ENCODE data around the gene CDH23. TPM values are rescaled to one million over a fixed set of nuclear protein-coding genes. Genes with fewer than 3 reads are reported as not detected.

Gene CDH23
- polyA plus RNA-seq, 1 experiment = 0.01 TPM

- H3K4me3 ChIP-seq (ENCODE audit: low read depth, low read length) = no peak overlapping the region
- no peak overlapping the region for H3K27ac ChIP-seq (ENCODE audit: low read depth, low read length)
- POLR2A ChIA-PET = interaction anchor here (0.6 kb wide), 1 partner anchor 277 kb away, joined by 4 read pairs; no protein-coding TSS in a partner anchor
- peaks cover 14% of the 10 kb centered on the region for H3K27me3 ChIP-seq (ENCODE audit: control insufficient read depth, insufficient read depth, low read length)
- DNase-seq (ENCODE audit: low read depth, low spot score) = no peak
- CTCF ChIA-PET = no interaction called here
- TF ChIP-seq, protein P1, sequence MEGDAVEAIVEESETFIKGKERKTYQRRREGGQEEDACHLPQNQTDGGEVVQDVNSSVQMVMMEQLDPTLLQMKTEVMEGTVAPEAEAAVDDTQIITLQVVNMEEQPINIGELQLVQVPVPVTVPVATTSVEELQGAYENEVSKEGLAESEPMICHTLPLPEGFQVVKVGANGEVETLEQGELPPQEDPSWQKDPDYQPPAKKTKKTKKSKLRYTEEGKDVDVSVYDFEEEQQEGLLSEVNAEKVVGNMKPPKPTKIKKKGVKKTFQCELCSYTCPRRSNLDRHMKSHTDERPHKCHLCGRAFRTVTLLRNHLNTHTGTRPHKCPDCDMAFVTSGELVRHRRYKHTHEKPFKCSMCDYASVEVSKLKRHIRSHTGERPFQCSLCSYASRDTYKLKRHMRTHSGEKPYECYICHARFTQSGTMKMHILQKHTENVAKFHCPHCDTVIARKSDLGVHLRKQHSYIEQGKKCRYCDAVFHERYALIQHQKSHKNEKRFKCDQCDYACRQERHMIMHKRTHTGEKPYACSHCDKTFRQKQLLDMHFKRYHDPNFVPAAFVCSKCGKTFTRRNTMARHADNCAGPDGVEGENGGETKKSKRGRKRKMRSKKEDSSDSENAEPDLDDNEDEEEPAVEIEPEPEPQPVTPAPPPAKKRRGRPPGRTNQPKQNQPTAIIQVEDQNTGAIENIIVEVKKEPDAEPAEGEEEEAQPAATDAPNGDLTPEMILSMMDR (IDR thresholded peaks at IDR 0.05; ENCODE audit: low read depth, low read length) = no peak
- H3K9me3 ChIP-seq (ENCODE audit: control insufficient read depth, insufficient read depth, low read length) = no peaks in the 10 kb centered on the region
Measured at GRCh38 chr10:71451754-71452153, 55.0 kb downstream of the CDH23 start.

- ChIA-PET POLR2A (no interaction called here), CTCF (no interaction called here)
- Histone ChIP-seq H3K27ac (ENCODE audit: low read depth, low read length) (no peak overlapping the region), H3K4me3 (ENCODE audit: low read depth, low read length) (no peak overlapping the region), H3K27me3 (ENCODE audit: control insufficient read depth, insufficient read depth, low read length) (peaks cover 14% of the 10 kb centered on the region), H3K9me3 (ENCODE audit: control insufficient read depth, insufficient read depth, low read length) (no peaks in the 10 kb centered on the region)
- DNase-seq (ENCODE audit: low read depth, low spot score) = no peak
- TF ChIP-seq, protein P1 (IDR thresholded peaks at IDR 0.05; ENCODE audit: low read depth, low read length) = no peak
Measured at GRCh38 chr10:71453186-71453585, 56.5 kb downstream of the CDH23 start.

DNA sequence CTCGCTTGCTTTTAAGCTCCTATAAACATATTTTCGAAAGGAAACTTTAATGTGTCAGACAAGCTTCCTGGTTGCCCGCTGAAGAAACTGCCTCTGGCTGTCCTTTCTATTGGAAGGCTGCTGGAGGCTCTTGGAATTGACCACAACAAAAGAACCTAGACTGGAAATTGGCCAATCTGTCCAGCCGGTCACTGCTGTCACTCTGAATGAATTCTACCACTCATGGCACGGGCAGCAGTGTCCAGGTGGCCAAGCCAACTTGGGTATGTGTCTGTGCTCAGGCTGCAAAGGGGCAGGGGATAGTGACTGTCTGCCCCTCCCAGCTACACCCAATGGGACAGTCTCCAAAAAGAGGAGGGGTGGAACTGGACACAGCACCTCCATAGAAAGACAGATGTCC is 57.6 kb downstream of the CDH23 start:
- Histone ChIP-seq H3K4me3 (ENCODE audit: low read depth, low read length) (no peak overlapping the region), H3K27me3 (ENCODE audit: control insufficient read depth, insufficient read depth, low read length) (peaks cover 13% of the 10 kb centered on the region), H3K27ac (ENCODE audit: low read depth, low read length) (no peak overlapping the region), H3K9me3 (ENCODE audit: control insufficient read depth, insufficient read depth, low read length) (no peaks in the 10 kb centered on the region)
- CTCF ChIA-PET = no interaction called here
- no peak for DNase-seq (ENCODE audit: low read depth, low spot score)
- TF ChIP-seq, protein P1 (IDR thresholded peaks at IDR 0.05; ENCODE audit: low read depth, low read length) = no peak
- POLR2A ChIA-PET = no interaction called here

DNA sequence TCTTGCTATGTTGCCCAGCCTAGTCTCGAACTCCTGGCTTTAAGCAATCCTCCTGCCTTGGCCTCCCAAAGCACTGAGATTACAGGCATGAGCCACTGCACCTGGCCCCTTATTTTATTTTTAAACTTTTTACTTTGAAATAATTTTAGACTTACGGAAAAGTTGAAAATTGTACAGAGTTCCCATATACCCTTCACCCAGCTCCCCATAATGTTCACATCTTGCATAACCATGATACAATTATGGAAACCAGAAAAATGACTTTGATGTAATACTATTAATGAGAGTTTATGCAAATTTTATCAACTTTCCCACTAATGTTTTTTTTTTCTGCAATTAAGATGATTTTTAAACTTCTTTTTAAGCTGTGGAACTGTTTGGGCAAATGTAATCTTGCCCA is 58.3 kb downstream of the CDH23 start:
- DNase-seq (ENCODE audit: low read depth, low spot score) = no peak
- TF ChIP-seq, protein P1 (IDR thresholded peaks at IDR 0.05; ENCODE audit: low read depth, low read length) = no peak
- ChIA-PET CTCF (no interaction called here), POLR2A (no interaction called here)
- Histone ChIP-seq H3K27me3 (ENCODE audit: control insufficient read depth, insufficient read depth, low read length) (peaks cover 14% of the 10 kb centered on the region), H3K27ac (ENCODE audit: low read depth, low read length) (no peak overlapping the region), H3K4me3 (ENCODE audit: low read depth, low read length) (no peak overlapping the region), H3K9me3 (ENCODE audit: control insufficient read depth, insufficient read depth, low read length) (no peaks in the 10 kb centered on the region)

- Histone ChIP-seq H3K9me3 (ENCODE audit: control insufficient read depth, insufficient read depth, low read length) (no peaks in the 10 kb centered on the region), H3K4me3 (ENCODE audit: low read depth, low read length) (no peak overlapping the region), H3K27me3 (ENCODE audit: control insufficient read depth, insufficient read depth, low read length) (peaks cover 20% of the 10 kb centered on the region), H3K27ac (ENCODE audit: low read depth, low read length) (no peak overlapping the region)
- ChIA-PET CTCF (no interaction called here), POLR2A (no interaction called here)
- TF ChIP-seq, protein P1 (IDR thresholded peaks at IDR 0.05; ENCODE audit: low read depth, low read length) = no peak
- no peak for DNase-seq (ENCODE audit: low read depth, low spot score)
Measured at GRCh38 chr10:71456631-71457030, 59.9 kb downstream of the CDH23 start.
